Neutrophil (primary cell): Measurements from ENCODE around the gene LRRC25.

Experiments used
- H3K27ac ChIP-seq: fragments of 200-600 bp; sonication (generic); 2 replicates; pipeline ENCODE4 v1.5.1; 2016; ENCODE audit warnings: mild to moderate bottlenecking, moderate library complexity
- H3K27me3 ChIP-seq: fragments of 200-600 bp; sonication (generic); 2 replicates; pipeline ENCODE4 v1.6.0; 2016; ENCODE audit warnings: mild to moderate bottlenecking
- H3K36me3 ChIP-seq: fragments of 200-600 bp; sonication (generic); 2 replicates; pipeline ENCODE4 v1.5.1; 2017
- H3K4me1 ChIP-seq, 2 experiments: fragments of 200-600 bp in 1 of 2; sonication (generic) in 1 of 2; 1 replicate in 1 of 2; 2 replicates in 1 of 2; pipeline versions ENCODE4 v1.5.1 to v1.6.1; 2013 to 2016; ENCODE audit warnings: low read depth in 1 of 2, low read length in 1 of 2, mild to moderate bottlenecking in 1 of 2, moderate library complexity in 1 of 2; ENCODE audit not compliant: control insufficient read depth in 1 of 2, insufficient read depth in 1 of 2
- H3K4me3 ChIP-seq, 2 experiments: fragments of 200-600 bp in 1 of 2; sonication (generic) in 1 of 2; 1 replicate in 1 of 2; 2 replicates in 1 of 2; pipeline ENCODE4 v1.5.1; 2013 to 2016; ENCODE audit warnings: low read depth in 1 of 2, low read length in 1 of 2, mild to moderate bottlenecking in 1 of 2, moderate library complexity in 1 of 2
- H3K9me3 ChIP-seq: fragments of 200-600 bp; sonication (generic); 2 replicates; pipeline ENCODE4 v1.5.1; 2016
- TF ChIP-seq, protein P1 (sequence below): fragments of 200-600 bp; sonication (generic); IDR thresholded peaks from 2 replicates; pipeline ENCODE4 v1.5.1; 2016; ENCODE audit warnings: antibody characterized with exemption

Gene LRRC25

DNA sequence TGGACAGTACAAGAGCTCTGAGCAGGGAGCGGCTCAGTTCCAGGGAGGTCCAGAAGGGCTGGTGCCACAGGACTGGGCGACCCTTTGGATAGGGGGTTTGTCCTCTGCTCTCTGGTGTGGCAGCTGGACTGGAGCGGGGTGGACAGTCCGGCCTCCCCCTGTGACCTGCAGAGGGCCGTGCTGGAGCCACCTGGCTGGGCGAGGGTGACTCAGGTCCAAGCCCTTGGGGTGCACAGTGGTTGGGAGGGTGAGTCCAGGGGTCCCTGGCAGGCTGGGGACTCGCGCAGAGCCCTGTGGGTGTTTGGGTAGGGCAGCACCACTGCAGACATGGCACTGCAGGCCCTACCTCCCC is 29.0 kb upstream of the LRRC25 start:
- peaks cover 58% of the 10 kb centered on the region for H3K27me3 ChIP-seq
- TF ChIP-seq, protein P1, sequence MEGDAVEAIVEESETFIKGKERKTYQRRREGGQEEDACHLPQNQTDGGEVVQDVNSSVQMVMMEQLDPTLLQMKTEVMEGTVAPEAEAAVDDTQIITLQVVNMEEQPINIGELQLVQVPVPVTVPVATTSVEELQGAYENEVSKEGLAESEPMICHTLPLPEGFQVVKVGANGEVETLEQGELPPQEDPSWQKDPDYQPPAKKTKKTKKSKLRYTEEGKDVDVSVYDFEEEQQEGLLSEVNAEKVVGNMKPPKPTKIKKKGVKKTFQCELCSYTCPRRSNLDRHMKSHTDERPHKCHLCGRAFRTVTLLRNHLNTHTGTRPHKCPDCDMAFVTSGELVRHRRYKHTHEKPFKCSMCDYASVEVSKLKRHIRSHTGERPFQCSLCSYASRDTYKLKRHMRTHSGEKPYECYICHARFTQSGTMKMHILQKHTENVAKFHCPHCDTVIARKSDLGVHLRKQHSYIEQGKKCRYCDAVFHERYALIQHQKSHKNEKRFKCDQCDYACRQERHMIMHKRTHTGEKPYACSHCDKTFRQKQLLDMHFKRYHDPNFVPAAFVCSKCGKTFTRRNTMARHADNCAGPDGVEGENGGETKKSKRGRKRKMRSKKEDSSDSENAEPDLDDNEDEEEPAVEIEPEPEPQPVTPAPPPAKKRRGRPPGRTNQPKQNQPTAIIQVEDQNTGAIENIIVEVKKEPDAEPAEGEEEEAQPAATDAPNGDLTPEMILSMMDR, result no peak
- no peaks in the 10 kb centered on the region for H3K9me3 ChIP-seq
- no peak overlapping the region for H3K4me3 ChIP-seq
- no peak overlapping the region for H3K27ac ChIP-seq
- no peaks in the 10 kb centered on the region for H3K36me3 ChIP-seq
- H3K4me1 ChIP-seq, result peaks cover 5 to 14% of the 10 kb centered on the region in 2 experiments

DNA sequence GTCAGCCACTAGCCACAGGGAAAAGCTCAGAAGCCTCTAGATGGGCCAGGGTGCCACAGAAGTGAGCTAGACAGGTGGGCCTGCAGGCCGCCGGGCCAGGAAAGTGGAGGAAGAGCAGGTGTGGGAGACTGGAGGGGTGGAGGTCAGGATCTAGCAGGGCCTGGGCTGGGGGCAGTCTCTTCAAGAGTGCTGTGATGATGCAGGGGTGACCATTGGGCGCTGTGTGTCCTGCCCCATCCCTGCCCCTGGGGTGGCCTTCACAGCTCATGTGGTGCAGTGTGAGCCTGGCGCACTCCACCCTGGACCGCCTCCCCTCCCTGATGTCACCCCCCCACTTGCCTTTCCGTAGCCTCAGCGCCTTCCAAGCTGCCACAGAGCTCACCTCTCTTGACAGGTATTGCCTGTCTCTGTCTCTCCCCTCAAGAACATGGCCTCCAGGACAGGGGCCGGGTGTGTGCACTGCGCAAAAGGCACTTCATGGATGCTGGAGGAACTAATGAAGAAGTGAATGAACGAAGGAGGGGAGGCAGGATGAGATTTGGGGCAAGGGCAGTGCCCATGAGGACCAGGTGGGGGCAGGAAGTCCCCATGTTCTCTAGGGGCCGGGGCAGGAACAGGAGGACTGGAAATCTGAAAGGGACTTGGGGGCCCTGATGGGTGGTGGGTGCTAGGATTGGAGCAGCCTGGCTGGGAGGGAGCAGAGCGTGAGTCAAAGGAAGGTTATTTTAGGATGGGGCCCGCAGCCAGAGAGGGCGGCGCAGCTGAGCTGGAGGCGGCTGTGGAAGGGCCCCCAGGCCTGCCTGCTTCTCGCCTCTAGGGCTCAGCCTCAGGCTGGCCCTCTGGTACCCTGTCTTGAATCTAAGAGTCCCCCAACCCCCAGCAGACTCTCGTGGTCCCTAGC is 28.3 kb upstream of the LRRC25 start:
- H3K4me3 ChIP-seq, result no peak overlapping the region
- H3K27me3 ChIP-seq, result peaks cover 60% of the 10 kb centered on the region
- no peaks in the 10 kb centered on the region for H3K9me3 ChIP-seq
- H3K36me3 ChIP-seq, result no peaks in the 10 kb centered on the region
- TF ChIP-seq, protein P1, result no peak
- H3K27ac ChIP-seq, result no peak overlapping the region
- peaks cover 5 to 14% of the 10 kb centered on the region in 2 experiments for H3K4me1 ChIP-seq

DNA sequence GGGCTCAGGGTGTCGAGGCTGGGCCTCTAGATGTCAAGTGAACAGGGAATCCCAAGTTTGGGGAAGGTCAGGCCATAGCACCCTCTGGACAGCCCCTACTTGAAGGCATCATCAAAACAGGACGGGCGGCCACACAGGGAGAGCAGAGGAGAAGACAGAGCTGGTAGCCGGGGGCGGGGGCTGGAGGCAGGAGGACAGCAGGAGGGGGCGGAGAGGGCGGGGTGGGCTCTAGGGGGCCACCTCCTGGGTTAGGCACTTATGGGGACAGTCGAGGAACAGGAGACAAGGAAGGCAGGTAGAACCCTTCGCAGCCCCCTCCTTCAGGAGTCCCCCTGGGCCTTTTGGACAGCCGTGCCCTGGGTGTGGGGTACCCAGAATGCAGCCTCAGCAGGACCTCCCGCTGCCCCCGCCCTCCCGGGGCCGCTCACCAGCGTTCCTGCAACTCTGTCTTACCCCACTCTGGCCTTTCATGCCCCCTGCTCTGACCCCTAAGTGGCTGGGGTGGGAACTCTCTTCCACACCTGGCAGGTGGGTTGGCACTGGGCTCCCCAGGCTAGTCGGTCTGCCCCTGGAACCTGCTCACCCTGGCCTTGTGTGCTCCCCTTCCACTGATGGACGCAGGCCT is 27.6 kb upstream of the LRRC25 start:
- TF ChIP-seq, protein P1, result no peak
- no peaks in the 10 kb centered on the region for H3K36me3 ChIP-seq
- peaks cover 60% of the 10 kb centered on the region for H3K27me3 ChIP-seq
- H3K4me3 ChIP-seq, result no peak overlapping the region
- no peaks in the 10 kb centered on the region for H3K9me3 ChIP-seq
- H3K4me1 ChIP-seq, result peaks cover 8 to 17% of the 10 kb centered on the region in 2 experiments
- H3K27ac ChIP-seq, result no peak overlapping the region

DNA sequence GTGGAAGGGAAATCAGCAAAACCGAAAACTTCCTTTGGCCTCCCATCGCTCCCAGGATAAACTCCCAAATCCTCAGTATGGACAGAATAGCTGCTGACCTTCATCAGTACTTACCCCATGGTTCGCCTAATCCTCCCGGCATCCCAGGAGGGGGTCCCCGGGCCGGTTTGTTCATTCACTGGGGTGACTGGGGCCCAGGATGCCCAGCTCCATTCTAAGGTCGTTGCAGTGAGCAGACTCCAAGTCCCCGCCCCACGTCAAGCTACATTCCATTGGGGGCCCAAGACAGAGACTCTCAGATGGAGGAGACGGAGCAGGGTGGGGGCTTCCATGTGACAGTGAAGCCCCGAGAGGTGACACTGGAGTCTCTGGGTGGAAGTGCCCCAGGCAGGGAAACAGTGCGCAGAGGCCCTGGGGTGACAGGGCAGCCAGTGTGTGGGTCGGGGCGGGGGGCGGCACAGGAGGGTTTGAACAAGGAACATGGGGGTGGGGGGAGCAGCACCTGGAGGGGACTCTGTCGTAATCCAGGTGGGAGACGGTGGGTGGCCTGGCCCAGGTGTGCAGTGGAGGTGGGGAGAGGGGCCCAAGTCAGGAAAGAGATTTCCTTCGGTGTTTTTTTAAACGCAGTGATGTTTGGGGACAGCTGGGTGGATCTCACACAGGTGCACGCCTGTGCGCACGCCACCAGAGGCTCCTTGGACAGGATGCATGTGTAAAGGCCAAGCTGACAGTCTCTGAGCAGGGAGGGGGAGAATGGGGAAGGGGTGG is 26.9 kb upstream of the LRRC25 start:
- H3K27ac ChIP-seq, result no peak overlapping the region
- H3K36me3 ChIP-seq, result no peaks in the 10 kb centered on the region
- no peak overlapping the region for H3K4me3 ChIP-seq
- H3K4me1 ChIP-seq, result peaks cover 12 to 15% of the 10 kb centered on the region in 2 experiments
- H3K27me3 ChIP-seq, result peaks cover 60% of the 10 kb centered on the region
- TF ChIP-seq, protein P1, result no peak
- no peaks in the 10 kb centered on the region for H3K9me3 ChIP-seq

DNA sequence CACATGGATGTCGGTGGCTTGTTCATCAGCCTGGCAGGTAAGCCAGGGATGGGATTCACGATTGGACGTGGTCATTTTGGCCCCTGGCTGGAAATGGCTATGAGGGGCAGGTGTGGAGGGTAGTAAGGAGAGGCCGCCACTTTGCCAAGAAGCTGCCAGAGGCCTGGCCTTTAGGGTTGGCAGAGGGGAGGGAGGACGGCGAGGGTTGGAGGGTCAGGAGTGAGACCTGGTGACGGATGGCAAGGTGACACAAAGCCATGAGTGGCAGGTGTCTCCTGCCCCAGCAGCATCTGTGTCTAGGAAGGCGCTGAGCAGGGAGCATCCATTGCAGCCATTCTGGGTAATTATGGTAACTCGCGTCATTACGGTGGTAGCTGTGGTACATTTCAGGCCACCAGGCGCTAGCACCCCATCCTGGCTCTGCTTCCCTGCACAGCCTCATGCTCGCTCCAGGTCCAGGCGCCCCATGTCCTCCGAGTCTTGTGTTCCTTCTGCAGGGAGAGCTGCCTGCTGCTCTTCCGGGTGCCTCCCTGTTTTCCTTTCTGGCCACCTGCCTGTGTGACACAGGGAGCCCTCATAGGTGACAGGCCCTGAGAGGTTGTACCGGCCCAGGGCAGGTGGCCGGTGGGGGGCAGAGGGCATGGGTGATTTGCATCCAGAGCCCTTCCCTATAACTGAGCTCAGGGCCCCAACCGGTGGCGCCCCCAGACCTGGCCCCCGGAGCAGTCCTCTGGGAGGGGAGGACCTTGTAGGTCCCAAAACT is 26.0 kb upstream of the LRRC25 start:
- H3K27me3 ChIP-seq, result peaks cover 60% of the 10 kb centered on the region
- no peaks in the 10 kb centered on the region for H3K9me3 ChIP-seq
- H3K36me3 ChIP-seq, result no peaks in the 10 kb centered on the region
- TF ChIP-seq, protein P1, result no peak
- H3K4me1 ChIP-seq, result peaks cover 13 to 14% of the 10 kb centered on the region in 2 experiments
- H3K27ac ChIP-seq, result no peak overlapping the region
- H3K4me3 ChIP-seq, result no peak overlapping the region
